LNCAP (cell line): Measurements from ENCODE around the gene FER1L5.

Experiments
- TF ChIP-seq, protein P1 (sequence below): fragments of 450-650 bp; IDR thresholded peaks from 2 replicates; pipeline ENCODE4 v1.5.1; 2017; ENCODE audit warnings: mild to moderate bottlenecking

The FER1L5 gene

DNA sequence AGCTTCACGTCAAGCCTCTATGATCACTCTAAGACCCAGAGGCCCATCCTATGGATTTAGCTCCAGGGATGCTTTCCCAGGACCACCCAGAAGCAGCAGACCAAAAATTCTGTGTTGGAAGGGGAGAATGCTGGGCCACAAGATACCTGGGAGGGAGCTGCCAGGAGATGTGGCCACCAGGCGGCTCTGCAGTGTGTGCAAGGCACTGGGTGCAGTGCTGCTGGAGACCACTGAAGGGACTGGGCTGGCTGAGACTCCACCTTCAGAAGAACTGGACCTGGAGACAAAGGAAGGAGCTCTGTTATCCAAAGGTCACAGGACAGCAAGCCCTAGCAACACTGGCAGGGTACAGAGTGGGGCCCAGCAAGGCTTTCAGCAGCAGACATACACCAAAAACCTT is 38.5 kb upstream of the FER1L5 start:
- TF ChIP-seq, protein P1, sequence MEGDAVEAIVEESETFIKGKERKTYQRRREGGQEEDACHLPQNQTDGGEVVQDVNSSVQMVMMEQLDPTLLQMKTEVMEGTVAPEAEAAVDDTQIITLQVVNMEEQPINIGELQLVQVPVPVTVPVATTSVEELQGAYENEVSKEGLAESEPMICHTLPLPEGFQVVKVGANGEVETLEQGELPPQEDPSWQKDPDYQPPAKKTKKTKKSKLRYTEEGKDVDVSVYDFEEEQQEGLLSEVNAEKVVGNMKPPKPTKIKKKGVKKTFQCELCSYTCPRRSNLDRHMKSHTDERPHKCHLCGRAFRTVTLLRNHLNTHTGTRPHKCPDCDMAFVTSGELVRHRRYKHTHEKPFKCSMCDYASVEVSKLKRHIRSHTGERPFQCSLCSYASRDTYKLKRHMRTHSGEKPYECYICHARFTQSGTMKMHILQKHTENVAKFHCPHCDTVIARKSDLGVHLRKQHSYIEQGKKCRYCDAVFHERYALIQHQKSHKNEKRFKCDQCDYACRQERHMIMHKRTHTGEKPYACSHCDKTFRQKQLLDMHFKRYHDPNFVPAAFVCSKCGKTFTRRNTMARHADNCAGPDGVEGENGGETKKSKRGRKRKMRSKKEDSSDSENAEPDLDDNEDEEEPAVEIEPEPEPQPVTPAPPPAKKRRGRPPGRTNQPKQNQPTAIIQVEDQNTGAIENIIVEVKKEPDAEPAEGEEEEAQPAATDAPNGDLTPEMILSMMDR, result no peak

DNA sequence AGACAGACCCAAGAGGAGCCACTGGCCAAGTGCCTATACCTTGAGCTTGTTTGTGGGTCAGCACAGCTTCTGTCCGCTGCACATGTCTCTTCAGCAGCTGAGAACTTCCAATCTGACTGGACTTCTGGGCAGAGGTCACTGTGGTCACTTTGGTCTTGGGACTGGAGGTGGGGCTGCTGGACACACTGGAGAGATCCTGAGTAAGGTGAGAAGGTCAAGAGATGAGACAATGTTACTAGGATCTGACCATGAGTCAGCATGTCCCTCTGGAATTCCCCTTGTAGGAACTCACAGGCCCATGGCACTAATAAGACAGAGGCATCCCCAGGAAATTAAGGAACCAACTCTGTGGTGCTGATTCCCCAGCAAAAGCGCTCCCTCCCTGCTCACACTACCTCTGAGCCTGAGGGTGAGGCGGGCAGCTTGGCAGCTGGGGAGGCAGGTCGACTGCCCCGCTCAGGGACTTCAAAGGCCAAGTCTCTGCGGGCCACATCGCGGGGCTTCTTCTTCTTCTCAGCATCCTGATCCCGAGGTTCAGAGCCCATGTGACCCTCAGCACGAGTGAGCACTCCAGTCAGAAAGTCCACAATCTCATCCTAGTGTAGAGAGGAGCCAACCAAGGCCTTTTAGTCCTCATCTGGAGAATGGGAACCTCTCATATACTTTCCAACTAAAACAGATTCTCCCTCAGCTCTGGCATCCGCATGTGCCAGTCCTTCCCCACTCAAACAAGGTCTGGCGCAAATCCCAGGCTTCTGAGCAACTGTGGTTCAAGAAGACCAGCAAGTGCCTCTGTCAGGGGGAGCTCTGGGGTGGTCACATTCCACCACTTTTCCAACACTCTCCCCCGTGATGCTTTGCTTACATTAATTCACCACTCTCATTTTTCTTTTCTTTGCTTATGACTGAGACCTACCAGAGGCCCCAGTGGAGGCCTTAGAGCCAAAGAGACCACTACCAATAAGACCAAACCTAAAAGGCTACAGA is 33.8 kb upstream of the FER1L5 start:
- TF ChIP-seq, protein P1, result no peak

DNA sequence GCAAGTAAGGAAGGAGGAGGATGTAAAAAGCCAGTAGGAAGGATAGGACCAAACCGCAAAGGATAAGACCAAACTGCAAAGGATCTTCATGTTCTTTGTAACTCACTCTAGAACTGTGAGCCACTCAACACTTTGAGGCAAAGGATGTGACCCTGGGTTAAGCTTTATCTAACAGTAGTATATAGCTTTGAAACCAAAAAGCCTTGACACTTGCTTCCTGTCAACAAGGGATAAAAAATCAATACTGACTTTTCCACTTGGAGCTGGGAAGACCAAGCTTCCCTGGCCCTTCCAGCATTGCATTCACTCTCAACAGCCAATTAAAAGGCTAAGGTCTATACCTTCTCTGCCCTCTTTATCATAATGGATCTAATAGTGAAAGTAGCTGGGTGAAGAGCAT is 26.4 kb upstream of the FER1L5 start:
- TF ChIP-seq, protein P1, result no peak

DNA sequence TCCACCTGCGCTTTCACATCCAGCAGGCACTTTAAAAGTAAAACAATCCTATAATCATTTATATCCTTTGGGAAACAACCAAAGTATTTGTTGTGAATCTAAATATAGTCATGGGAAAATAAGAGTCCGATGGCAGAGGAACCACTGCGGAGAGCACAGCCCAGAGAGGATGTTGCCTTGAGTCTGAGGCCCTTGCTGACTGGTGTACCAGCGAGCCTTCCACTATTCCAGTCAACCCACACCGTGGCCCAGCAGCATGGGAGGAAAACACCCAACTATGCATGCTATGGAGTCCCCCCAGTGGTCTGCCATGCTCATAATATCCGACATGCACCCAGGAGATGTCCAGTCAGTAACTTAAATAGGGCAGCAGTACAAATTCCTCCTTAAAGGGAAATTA is 26.0 kb upstream of the FER1L5 start:
- TF ChIP-seq, protein P1, result no peak

DNA sequence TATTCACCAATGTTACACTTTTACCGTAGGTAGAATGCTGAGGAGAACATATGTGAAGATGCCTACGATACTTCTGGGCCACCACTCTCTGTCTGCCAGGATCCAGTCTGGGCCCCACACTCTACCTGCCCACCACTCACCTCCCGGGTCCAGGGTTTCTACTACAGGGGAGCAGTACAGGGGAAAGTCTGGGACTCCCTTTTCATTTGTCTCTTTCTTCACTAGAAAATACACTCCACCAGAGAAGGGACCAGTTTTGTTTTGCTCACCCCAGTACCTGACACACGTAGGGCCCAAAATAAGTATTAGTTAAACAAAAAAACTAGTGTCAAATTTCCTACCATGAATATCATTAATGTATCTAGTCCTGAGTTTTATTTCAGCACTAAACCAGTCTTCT is 25.6 kb upstream of the FER1L5 start:
- TF ChIP-seq, protein P1, result no peak

DNA sequence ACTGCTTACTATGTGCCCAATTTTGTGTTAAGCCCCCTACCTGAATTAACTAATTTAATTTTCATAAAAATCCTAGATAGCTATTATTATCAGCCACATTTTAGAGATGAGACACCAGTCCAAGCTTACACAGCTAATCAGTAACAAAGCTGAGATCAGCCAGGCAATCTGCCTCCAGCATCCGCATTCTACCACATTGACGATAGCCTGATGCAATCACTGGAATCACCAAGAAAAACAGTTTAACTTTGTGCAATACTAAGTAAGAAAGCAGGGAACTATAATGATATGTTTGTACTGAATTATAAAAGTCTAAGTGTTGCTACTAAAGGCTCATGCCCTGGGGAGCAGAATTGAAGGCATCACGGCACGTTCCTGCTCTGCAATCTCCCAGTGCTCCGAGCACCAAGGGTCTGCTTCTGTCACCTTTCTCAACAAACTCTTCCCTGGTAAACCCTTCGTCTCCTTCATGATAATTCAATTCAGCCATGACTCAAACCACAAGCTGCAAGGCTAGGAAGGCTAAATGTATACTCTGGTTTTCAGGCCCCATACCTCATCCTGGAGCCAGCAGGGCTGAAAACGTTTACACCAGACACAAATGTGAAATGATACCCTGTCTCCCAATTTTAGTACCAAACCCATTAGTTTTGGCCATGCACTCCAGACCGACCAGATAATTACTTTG is 23.8 kb upstream of the FER1L5 start:
- TF ChIP-seq, protein P1, result no peak

DNA sequence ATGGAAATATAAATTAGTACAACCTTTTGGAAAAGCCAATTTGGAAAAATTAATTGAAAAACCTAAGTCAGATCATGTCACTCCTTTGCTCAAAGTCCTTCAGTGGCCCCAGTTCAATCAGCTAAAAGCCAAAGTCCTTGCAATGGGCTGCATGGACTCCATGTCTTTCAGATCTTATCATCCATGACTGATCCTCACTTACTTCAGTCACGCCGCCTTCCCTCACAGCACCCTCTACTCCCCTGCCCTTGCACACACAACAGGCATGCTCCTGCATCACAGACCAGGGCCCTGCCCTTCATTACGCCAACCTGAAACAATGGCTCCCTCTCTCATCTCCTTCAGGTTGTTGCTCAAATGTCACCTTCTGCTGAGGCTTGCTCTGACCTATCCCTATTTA is 20.0 kb upstream of the FER1L5 start:
- TF ChIP-seq, protein P1, result no peak
